Upper lobe of left lung (tissue), 4 donors: ENCODE data around the gene RABL6.

Experiments used
- CTCF ChIP-seq, 6 experiments: fragments of 450-650 bp in 4 of 6; fragments of 200-600 bp in 2 of 6; sonication (generic) in 2 of 6; IDR thresholded peaks; one replicate each; pipeline ENCODE4 v1.5.1; 2016 to 2019; ENCODE audit warnings: antibody characterized with exemption in 6 of 6
- EP300 ChIP-seq, 4 donors: sonication (generic); formaldehyde crosslinking; IDR thresholded peaks; one replicate each; pipeline ENCODE4 v1.5.1; 2017; ENCODE audit warnings: antibody characterized with exemption in 4 of 4, control low read depth in 2 of 4
- POLR2A ChIP-seq, 4 donors: fragments of 450-650 bp; IDR thresholded peaks; one replicate each; pipeline ENCODE4 v1.5.1; 2016 to 2017; ENCODE audit warnings: antibody characterized with exemption in 4 of 4, mild to moderate bottlenecking in 2 of 4

- no peak for TF ChIP-seq CTCF (IDR thresholded peaks at IDR 0.05)
- TF ChIP-seq EP300 (IDR thresholded peaks at IDR 0.05) = no peak
- no peak for TF ChIP-seq POLR2A (IDR thresholded peaks at IDR 0.05)
These were observed 56.0 kb downstream of the RABL6 start for GRCh38 chr9:136863623-136864273.
